IMR-90 (cell line): ENCODE measurements around the gene FBXO41. TPM values are rescaled to one million over a fixed set of nuclear protein-coding genes. Genes with fewer than 3 reads are reported as not detected.

Source experiments
- ATAC-seq: fragments of 200-7000 bp; cut with Tn5 transposase; 2 replicates; pipeline ENCODE4 v1.9.1; 2020; ENCODE audit warnings: low read depth, mild to moderate bottlenecking, moderate library complexity
- BruUV-seq: library from RNA; stranded (reverse); fragments of 400-500 nt; replicated peaks from 2 replicates; lab custom pipeline; 2021; lab: Mats Ljungman, UMichigan
- CTCF ChIA-PET: fragments of 300-600 bp; formaldehyde crosslinking; extraction: SDS; loops from one replicate; lab custom pipeline; 2021; ENCODE audit warnings: antibody characterized with exemption; lab: Yijun Ruan, JAX
- POLR2A ChIA-PET: fragments of 300-600 bp; sonication (Branson Sonifier 250); formaldehyde crosslinking; loops from one replicate; lab custom pipeline; 2022; ENCODE audit warnings: antibody characterized with exemption; ENCODE audit not compliant: unreplicated experiment; lab: Charles Lee
- DNase-seq: peaks from one replicate; pipeline ENCODE4 v3.0.0; 2013
- H2AFZ ChIP-seq: replicated peaks from 2 replicates; pipeline ENCODE3; 2013; ENCODE audit warnings: low read length, mild to moderate bottlenecking; ENCODE audit not compliant: poor library complexity
- H2AK5ac ChIP-seq: 2 replicates; pipeline ENCODE4 v1.6.1; 2013; ENCODE audit warnings: low read depth, low read length, inconsistent platforms
- H2AK9ac ChIP-seq: replicated peaks from 2 replicates; pipeline ENCODE3; 2013; ENCODE audit warnings: mild to moderate bottlenecking, low read depth, low read length, moderate library complexity; ENCODE audit not compliant: poor library complexity
- H2BK120ac ChIP-seq: 2 replicates; pipeline ENCODE4 v1.6.1; 2013; ENCODE audit warnings: low read depth, low read length, inconsistent platforms
- H2BK15ac ChIP-seq: 3 replicates; pipeline ENCODE4 v1.6.1; 2013; ENCODE audit warnings: low read depth, low read length, inconsistent platforms
- H2BK20ac ChIP-seq: 2 replicates; pipeline ENCODE4 v1.6.1; 2013; ENCODE audit warnings: low read depth, mild to moderate bottlenecking, inconsistent platforms, low read length, moderate library complexity
- H2BK5ac ChIP-seq: 2 replicates; pipeline ENCODE4 v1.6.1; 2013; ENCODE audit warnings: mild to moderate bottlenecking, low read depth, low read length, inconsistent platforms; ENCODE audit not compliant: poor library complexity, severe bottlenecking
- H3K14ac ChIP-seq: replicated peaks from 2 replicates; pipeline ENCODE4 v1.6.1; 2013; ENCODE audit warnings: low read depth, low read length, inconsistent platforms
- H3K18ac ChIP-seq: 2 replicates; pipeline ENCODE4 v1.6.1; 2013; ENCODE audit warnings: low read depth, low read length, control low read depth
- H3K23ac ChIP-seq: 2 replicates; pipeline ENCODE4 v1.6.1; 2013; ENCODE audit warnings: low read depth, low read length, inconsistent platforms
- H3K27ac ChIP-seq: 2 replicates; pipeline ENCODE4 v1.5.1; 2013; ENCODE audit warnings: mild to moderate bottlenecking, control low read depth, low read length; ENCODE audit not compliant: insufficient read depth
- H3K27me3 ChIP-seq: 2 replicates; pipeline ENCODE4 v1.6.1; 2013; ENCODE audit warnings: low read length; ENCODE audit not compliant: control insufficient read depth, insufficient read depth
- H3K36me3 ChIP-seq: 2 replicates; pipeline ENCODE4 v1.6.1; 2013; ENCODE audit warnings: low read length, mixed read lengths; ENCODE audit not compliant: control insufficient read depth, insufficient read depth
- H3K4ac ChIP-seq: 2 replicates; pipeline ENCODE4 v1.6.1; 2013; ENCODE audit warnings: low read depth, low read length, inconsistent platforms
- H3K4me1 ChIP-seq: 2 replicates; pipeline ENCODE4 v1.6.1; 2013; ENCODE audit warnings: low read length, mixed read lengths; ENCODE audit not compliant: control insufficient read depth, insufficient read depth
- H3K4me2 ChIP-seq: 2 replicates; pipeline ENCODE4 v1.6.1; 2013; ENCODE audit warnings: low read depth, mild to moderate bottlenecking, control low read depth, low read length, moderate library complexity
- H3K4me3 ChIP-seq: 2 replicates; pipeline ENCODE4 v1.5.1; 2013; ENCODE audit warnings: low read depth, mild to moderate bottlenecking, control low read depth, low read length, moderate library complexity; ENCODE audit not compliant: insufficient read depth
- H3K56ac ChIP-seq: 2 replicates; pipeline ENCODE4 v1.6.1; 2013; ENCODE audit warnings: low read length, inconsistent platforms; ENCODE audit not compliant: insufficient read depth; ENCODE audit errors: extremely low read depth
- H3K79me1 ChIP-seq, 2 experiments: 2 replicates each; pipeline ENCODE4 v1.6.1; 2013; ENCODE audit warnings: low read length in 2 of 2, inconsistent platforms in 1 of 2, low read depth in 1 of 2
- H3K9ac ChIP-seq: 2 replicates; pipeline ENCODE4 v1.6.1; 2013; ENCODE audit warnings: low read depth, low read length, control low read depth
- H3K9me1 ChIP-seq: 2 replicates; pipeline ENCODE4 v1.6.1; 2013; ENCODE audit warnings: low read length, inconsistent platforms; ENCODE audit not compliant: insufficient read depth
- H3K9me3 ChIP-seq: 2 replicates; pipeline ENCODE4 v1.6.1; 2013; ENCODE audit warnings: low read length; ENCODE audit not compliant: control insufficient read depth, insufficient read depth
- H4K20me1 ChIP-seq: 2 replicates; pipeline ENCODE4 v1.6.1; 2013; ENCODE audit warnings: low read length, inconsistent platforms; ENCODE audit not compliant: insufficient read depth
- H4K5ac ChIP-seq: 2 replicates; pipeline ENCODE4 v1.6.1; 2013; ENCODE audit warnings: mild to moderate bottlenecking, low read depth, low read length, control low read depth
- H4K8ac ChIP-seq, 2 experiments: 2 replicates each; pipeline ENCODE4 v1.6.1; 2013; ENCODE audit warnings: low read depth in 2 of 2, low read length in 2 of 2, control low read depth in 1 of 2, inconsistent platforms in 1 of 2
- H4K91ac ChIP-seq: 2 replicates; pipeline ENCODE4 v1.6.1; 2013; ENCODE audit warnings: low read depth, low read length, inconsistent platforms; ENCODE audit not compliant: insufficient read depth
- BHLHE40 ChIP-seq: fragments of 150-350 bp; IDR thresholded peaks from 2 replicates; pipeline ENCODE4 v1.6.1; 2016; ENCODE audit warnings: mild to moderate bottlenecking, low read depth, low read length
- CEBPB ChIP-seq: IDR thresholded peaks from 2 replicates; pipeline ENCODE4 v1.6.1; 2012; ENCODE audit warnings: low read depth, low read length, improper control_type of control experiment
- CHD1 ChIP-seq: IDR thresholded peaks from 2 replicates; pipeline ENCODE4 v1.6.1; 2012; ENCODE audit warnings: low read depth, low read length, improper control_type of control experiment
- FOS ChIP-seq: fragments of 150-350 bp; IDR thresholded peaks from 2 replicates; pipeline ENCODE4 v1.6.1; 2016; ENCODE audit warnings: low read depth, low read length
- MAFK ChIP-seq: IDR thresholded peaks from 2 replicates; pipeline ENCODE4 v1.6.1; 2012; ENCODE audit warnings: low read depth, low read length, improper control_type of control experiment
- MAZ ChIP-seq: IDR thresholded peaks from 2 replicates; pipeline ENCODE4 v1.6.1; 2012; ENCODE audit warnings: low read depth, mild to moderate bottlenecking, low read length, improper control_type of control experiment, moderate library complexity, borderline replicate concordance
- MXI1 ChIP-seq: IDR thresholded peaks from 2 replicates; pipeline ENCODE4 v1.6.1; 2012; ENCODE audit warnings: low read depth, mild to moderate bottlenecking, low read length, moderate library complexity, borderline replicate concordance
- NFE2L2 ChIP-seq: fragments of 150-350 bp; IDR thresholded peaks from 2 replicates; pipeline ENCODE4 v1.6.1; 2016; ENCODE audit warnings: low read depth, mild to moderate bottlenecking, low read length
- POLR2A ChIP-seq: IDR thresholded peaks from 2 replicates; pipeline ENCODE4 v1.6.1; 2012; ENCODE audit warnings: mild to moderate bottlenecking, low read depth, low read length
- RAD21 ChIP-seq: IDR thresholded peaks from 2 replicates; pipeline ENCODE4 v1.6.1; 2012; ENCODE audit warnings: low read length, improper control_type of control experiment
- RCOR1 ChIP-seq: IDR thresholded peaks from 2 replicates; pipeline ENCODE4 v1.6.1; 2012; ENCODE audit warnings: mild to moderate bottlenecking, low read length, improper control_type of control experiment; ENCODE audit not compliant: insufficient replicate concordance
- RFX5 ChIP-seq: IDR thresholded peaks from 2 replicates; pipeline ENCODE4 v1.8.0; 2012; ENCODE audit warnings: low read depth, mild to moderate bottlenecking, low read length, moderate library complexity
- SMC3 ChIP-seq: fragments of 150-350 bp; IDR thresholded peaks from 2 replicates; pipeline ENCODE4 v1.6.1; 2016; ENCODE audit warnings: low read depth, mild to moderate bottlenecking, antibody characterized with exemption, low read length, moderate library complexity
- WGBS, 2 experiments: methylation state at CpG; one replicate each; pipeline versions ENCODE4 v1.1.5 to v1.1.7; 2013; ENCODE audit warnings: missing lambda C conversion rate in 2 of 2; ENCODE audit not compliant: insufficient read length in 1 of 2; ENCODE audit errors: extremely low coverage in 2 of 2; 5-methylcytosine and 5-hydroxymethylcytosine counted together
- dilution Hi-C: fragments of 300-500 bp; cut with HindIII; formaldehyde crosslinking; loops from one replicate; pipeline ENCODE4 v1.14.3; 2018; ENCODE audit warnings: low sequenced_read_pairs; ENCODE audit not compliant: unreplicated experiment
- in situ Hi-C: fragments of 300-500 bp; cut with MboI; formaldehyde crosslinking; loops from 3 replicates; pipeline ENCODE4 v1.14.3; 2019; ENCODE audit warnings: low sequenced_read_pairs, inconsistent platforms, mixed read lengths
- intact Hi-C: fragments of 100-400 bp; cut with micrococcal nuclease; formaldehyde crosslinking; loops from 2 replicates; pipeline ENCODE4 v1.10.0; 2022
- polyA plus RNA-seq, 3 experiments: library from polyadenylated mRNA; depleted of rRNA; stranded (reverse); fragments of >200 nt; gene quantifications; 2 replicates each; pipeline ENCODE4 v1.2.3, GENCODE V29; 2012; ENCODE audit warnings: low replicate concordance in 1 of 3
- total RNA-seq: library from RNA; depleted of rRNA; stranded (reverse); fragments of >200 nt; gene quantifications from 2 replicates; pipeline ENCODE4 v1.2.3, GENCODE V29; 2012
- TF ChIP-seq, protein P1 (sequence below): fragments of 150-350 bp; IDR thresholded peaks from 2 replicates; pipeline ENCODE4 v1.6.1; 2017; ENCODE audit warnings: mild to moderate bottlenecking, antibody characterized with exemption, low read length, low read depth
- TF ChIP-seq, protein P2 (sequence below): conservative IDR thresholded peaks from 2 replicates; pipeline ENCODE4 v1.5.1; 2012; ENCODE audit warnings: mild to moderate bottlenecking, low read depth, low read length, improper control_type of control experiment
- TF ChIP-seq, protein P3 (sequence below): fragments of 150-350 bp; IDR thresholded peaks from 2 replicates; pipeline ENCODE4 v1.6.1; 2016; ENCODE audit warnings: low read depth, mild to moderate bottlenecking, low read length, moderate library complexity, borderline replicate concordance

Gene FBXO41
- total and polyA plus RNA-seq, 2 of the 4 experiments (the other 2 are of a cell fraction) = 0.54 to 3.7 TPM

DNA sequence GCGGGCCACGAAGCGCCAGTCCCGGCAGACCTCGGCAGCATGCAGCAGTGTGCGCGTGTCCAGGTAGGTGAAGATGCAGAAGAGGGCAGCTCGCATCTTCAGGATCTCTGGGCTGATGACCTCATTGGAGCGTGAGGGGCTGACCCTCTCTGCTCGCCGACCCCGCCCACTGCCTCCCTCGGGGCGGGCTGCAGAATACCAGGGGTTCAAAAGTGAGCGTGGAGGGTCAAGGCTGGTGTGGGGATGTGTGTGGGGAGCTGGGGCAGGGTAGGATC lies 20.0 kb downstream of the FBXO41 start:
- H3K9ac ChIP-seq = no peak overlapping the region
- 94% methylated on average over 3 of the region's 15 CpGs; no CpG with 5 or more reads in 1 of the 2 experiments for WGBS, 2 experiments
- POLR2A ChIA-PET = no interaction called here
- CTCF ChIA-PET = no interaction called here
- H4K91ac ChIP-seq = no peak overlapping the region
- H3K18ac ChIP-seq = no peak overlapping the region
- dilution Hi-C loops = no loop called here
- H2BK5ac ChIP-seq = no peak overlapping the region
- no peak overlapping the region for H3K4me3 ChIP-seq
- no peak overlapping the region for H4K5ac ChIP-seq
- no peaks in the 10 kb centered on the region for H3K79me1 ChIP-seq
- H3K27ac ChIP-seq = no peak overlapping the region
- no peak overlapping the region for H2AFZ ChIP-seq
- in situ Hi-C loops = no loop called here
- H2AK9ac ChIP-seq = no peak overlapping the region
- H2BK15ac ChIP-seq = no peak overlapping the region
- no peak overlapping the region for H3K23ac ChIP-seq
- peaks cover 6% of the 10 kb centered on the region; the same call in 1 of the 2 replicates for H3K9me1 ChIP-seq
- TF ChIP-seq CHD1 (no peak), SMC3 (no peak), POLR2A (no peak), FOS (no peak), RFX5 (no peak), MAFK (no peak), CEBPB (no peak), RCOR1 (no peak), MXI1 (no peak), MAZ (no peak), RAD21 (no peak), BHLHE40 (no peak), NFE2L2 (no peak)
- TF ChIP-seq, protein P1, sequence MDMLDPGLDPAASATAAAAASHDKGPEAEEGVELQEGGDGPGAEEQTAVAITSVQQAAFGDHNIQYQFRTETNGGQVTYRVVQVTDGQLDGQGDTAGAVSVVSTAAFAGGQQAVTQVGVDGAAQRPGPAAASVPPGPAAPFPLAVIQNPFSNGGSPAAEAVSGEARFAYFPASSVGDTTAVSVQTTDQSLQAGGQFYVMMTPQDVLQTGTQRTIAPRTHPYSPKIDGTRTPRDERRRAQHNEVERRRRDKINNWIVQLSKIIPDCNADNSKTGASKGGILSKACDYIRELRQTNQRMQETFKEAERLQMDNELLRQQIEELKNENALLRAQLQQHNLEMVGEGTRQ = no peak
- TF ChIP-seq, protein P2, sequence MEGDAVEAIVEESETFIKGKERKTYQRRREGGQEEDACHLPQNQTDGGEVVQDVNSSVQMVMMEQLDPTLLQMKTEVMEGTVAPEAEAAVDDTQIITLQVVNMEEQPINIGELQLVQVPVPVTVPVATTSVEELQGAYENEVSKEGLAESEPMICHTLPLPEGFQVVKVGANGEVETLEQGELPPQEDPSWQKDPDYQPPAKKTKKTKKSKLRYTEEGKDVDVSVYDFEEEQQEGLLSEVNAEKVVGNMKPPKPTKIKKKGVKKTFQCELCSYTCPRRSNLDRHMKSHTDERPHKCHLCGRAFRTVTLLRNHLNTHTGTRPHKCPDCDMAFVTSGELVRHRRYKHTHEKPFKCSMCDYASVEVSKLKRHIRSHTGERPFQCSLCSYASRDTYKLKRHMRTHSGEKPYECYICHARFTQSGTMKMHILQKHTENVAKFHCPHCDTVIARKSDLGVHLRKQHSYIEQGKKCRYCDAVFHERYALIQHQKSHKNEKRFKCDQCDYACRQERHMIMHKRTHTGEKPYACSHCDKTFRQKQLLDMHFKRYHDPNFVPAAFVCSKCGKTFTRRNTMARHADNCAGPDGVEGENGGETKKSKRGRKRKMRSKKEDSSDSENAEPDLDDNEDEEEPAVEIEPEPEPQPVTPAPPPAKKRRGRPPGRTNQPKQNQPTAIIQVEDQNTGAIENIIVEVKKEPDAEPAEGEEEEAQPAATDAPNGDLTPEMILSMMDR = no peak
- TF ChIP-seq, protein P3, sequence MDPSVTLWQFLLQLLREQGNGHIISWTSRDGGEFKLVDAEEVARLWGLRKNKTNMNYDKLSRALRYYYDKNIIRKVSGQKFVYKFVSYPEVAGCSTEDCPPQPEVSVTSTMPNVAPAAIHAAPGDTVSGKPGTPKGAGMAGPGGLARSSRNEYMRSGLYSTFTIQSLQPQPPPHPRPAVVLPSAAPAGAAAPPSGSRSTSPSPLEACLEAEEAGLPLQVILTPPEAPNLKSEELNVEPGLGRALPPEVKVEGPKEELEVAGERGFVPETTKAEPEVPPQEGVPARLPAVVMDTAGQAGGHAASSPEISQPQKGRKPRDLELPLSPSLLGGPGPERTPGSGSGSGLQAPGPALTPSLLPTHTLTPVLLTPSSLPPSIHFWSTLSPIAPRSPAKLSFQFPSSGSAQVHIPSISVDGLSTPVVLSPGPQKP = no peak
- no peak overlapping the region for H3K4me2 ChIP-seq
- intact Hi-C loops = loop anchor here (5.0 kb wide), 1 partner anchor 102 kb away; no protein-coding TSS in a partner anchor
- H3K56ac ChIP-seq = no peak overlapping the region
- H3K14ac ChIP-seq = no peak overlapping the region
- H2AK5ac ChIP-seq = no peak overlapping the region
- no peaks in the 10 kb centered on the region for H3K9me3 ChIP-seq
- peaks cover 11% of the 10 kb centered on the region; the same call in 1 of the 2 replicates for H3K27me3 ChIP-seq
- no peak for DNase-seq
- no peak for ATAC-seq
- no peak overlapping the region for H3K4ac ChIP-seq
- peaks cover 10% of the 10 kb centered on the region; the same call in 1 of the 2 replicates for H4K20me1 ChIP-seq
- H3K4me1 ChIP-seq = no peaks in the 10 kb centered on the region
- no peak overlapping the region for H2BK20ac ChIP-seq
- BruUV-seq = no TSS peak
- no peak overlapping the region for H2BK120ac ChIP-seq
- peaks cover 3% of the 10 kb centered on the region for H3K36me3 ChIP-seq
- H4K8ac ChIP-seq = no peak overlapping the region
